G401.6 (cell line): ENCODE results near the gene IMPDH1.

Source experiments
- FAIRE-seq: peaks from 2 replicates; lab custom pipeline; 2012; peaks lifted over from hg19 to GRCh38; lab: Jason Lieb, UNC

The IMPDH1 gene

DNA sequence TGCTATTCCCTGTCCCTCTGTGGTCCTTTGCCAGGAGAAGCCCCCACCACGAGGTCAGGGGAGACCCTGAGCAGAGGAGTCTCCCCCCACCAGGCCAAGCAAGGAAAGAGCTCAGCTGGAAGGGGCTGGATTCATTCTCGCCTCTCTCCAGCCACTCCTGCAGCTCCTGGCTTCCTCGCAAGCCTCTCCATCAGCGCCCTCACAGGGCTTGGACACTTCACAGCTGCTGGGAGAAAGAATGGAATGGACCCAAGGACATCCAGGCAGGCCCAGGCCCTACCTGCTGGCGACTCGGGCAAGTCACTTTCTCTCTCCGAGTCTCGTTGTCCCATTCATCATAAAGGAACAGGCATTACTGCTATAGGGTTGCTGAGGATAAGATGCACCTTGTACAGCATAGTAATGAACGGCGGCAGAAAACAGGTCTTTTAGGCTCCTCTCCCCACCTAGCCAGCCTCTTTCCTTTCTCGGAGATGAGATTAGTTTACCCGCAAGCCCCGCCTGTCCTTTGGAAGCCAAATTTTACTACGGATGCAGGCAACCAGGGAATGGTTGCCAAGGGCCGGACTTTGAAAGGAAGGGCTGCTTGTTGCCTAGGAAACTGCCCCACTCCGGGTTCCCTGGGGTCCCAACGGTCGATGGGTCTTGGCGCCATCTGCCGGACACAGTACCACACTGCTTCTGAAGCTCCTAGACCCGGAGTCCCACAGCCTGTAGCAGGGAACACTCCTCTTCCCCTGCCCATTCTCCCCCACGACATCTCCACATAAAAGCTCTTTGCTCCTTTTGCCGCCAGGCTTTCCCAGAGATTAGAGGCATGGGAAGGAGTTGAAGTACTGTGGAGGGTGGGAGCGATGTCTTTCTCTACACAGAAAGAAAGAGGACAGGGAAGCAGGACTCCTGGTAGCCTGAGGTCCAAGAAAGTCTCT, 22.3 kb downstream of the IMPDH1 start:
- peak; percentile 84 for FAIRE-seq

GRCh38 chr7:128385988-128386925, 23.5 kb downstream of the IMPDH1 start:
- FAIRE-seq, result no peak

GRCh38 chr7:128384726-128385125, 25.1 kb downstream of the IMPDH1 start:
- FAIRE-seq, result no peak

DNA sequence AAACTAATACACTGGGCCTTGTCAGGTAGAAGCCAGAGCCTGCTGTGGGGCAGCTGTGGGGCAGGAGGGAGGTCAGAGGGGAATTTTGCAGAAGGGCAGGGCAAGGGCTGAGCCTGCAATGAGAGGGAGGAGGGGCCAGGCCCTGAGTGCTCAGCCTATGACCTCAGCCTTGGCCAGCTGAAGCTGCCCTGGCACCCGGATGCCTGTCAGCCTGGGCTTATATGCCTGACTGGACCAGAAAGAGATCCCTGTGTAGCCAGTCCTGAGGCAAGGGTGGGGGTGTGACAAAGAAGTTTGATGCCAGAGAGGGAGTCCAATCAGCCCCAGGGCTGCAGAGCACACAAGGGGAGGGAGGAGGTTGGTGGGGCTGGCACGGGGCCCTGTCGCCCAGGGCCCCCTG, 26.0 kb downstream of the IMPDH1 start:
- no peak for FAIRE-seq

GRCh38 chr7:128381161-128381821, 28.5 kb downstream of the IMPDH1 start:
- no peak for FAIRE-seq

GRCh38 chr7:128380483-128381106, 29.2 kb downstream of the IMPDH1 start:
- no peak for FAIRE-seq

GRCh38 chr7:128379900-128380479, 29.8 kb downstream of the IMPDH1 start:
- no peak for FAIRE-seq

- no peak for FAIRE-seq
Measured at GRCh38 chr7:128378637-128379036, 31.1 kb downstream of the IMPDH1 start.

- FAIRE-seq, result no peak
Measured at GRCh38 chr7:128376077-128376476, 33.7 kb downstream of the IMPDH1 start.

DNA sequence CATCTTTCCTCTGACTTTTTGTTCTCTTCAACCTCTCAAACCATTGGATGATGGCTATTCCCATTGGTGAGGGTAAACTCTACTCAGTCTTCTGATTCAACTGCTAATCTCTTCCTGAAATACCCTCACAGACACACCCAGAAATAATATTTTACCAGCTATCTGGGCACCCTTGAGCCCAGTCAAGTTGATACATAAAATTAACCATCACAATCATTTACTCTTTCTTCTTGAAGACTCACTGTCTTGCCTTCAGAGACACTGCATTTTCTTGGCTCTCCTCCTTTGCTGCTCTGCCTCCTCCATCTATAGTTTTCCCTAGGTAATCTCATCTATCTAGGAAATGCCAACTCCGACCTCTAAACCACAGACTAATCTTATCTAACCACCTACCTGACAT, 35.7 kb downstream of the IMPDH1 start:
- FAIRE-seq, result no peak

DNA sequence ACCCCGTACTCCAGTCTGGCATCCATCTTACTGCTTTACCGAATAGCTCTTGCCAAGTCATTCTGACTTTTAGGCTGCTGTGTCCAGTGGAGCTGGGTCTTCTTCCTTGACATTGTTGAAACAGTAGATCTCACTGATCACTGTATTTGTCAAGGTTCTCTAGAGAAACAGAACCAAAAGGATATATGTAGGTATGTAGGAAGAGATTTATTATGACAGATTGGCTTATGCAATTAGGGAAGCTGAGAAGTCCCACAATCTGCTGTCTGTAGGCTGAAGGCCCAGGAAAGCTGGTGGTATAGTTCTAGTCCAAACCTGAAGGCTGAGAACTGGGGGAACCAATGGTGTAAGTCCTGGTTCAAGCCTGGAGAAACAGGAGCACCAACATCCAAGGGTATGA, 36.2 kb downstream of the IMPDH1 start:
- no peak for FAIRE-seq

GRCh38 chr7:128370491-128370890, 39.3 kb downstream of the IMPDH1 start:
- no peak for FAIRE-seq

- no peak for FAIRE-seq
Measured at GRCh38 chr7:128366986-128367385, 42.8 kb downstream of the IMPDH1 start.

DNA sequence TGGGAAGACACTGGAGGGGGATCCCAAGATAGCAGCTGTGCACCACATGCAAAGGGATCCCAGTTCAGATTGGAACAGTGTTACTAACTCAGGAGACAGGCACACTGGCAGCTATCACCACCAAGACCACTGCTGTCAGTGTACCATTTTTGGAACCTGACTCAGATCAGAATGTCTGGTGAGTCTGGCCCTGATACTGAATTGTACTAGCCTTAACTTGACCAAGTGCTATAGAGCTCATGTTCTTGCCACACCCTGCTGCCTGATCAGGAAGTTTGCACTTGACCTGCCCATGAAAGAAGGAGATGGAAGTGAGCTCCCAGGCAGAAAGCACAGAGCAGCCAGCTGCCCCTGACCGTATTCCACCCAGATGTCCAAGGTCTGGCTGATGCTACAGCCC, 43.5 kb downstream of the IMPDH1 start:
- FAIRE-seq, result no peak

DNA sequence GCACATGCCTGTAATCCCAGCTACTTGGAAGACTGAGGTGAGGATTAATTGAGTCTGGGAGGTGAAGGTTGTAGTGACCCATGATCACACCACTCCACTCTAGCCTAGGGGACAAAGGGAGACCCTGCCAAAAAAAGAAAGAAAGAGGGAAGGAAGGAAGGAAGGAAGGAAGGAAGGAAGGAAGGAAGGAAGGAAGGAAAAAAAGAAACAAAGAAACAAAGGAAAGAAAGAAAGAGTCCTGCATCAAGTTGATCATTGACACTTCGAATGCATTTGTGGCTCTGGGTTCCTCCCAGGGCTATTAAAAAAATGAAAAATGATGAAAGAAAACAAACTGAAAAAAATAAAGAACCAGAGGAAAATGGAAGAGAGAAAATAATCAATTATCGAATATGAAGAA, 44.4 kb downstream of the IMPDH1 start:
- FAIRE-seq, result no peak

- no peak for FAIRE-seq
Measured at GRCh38 chr7:128364166-128364870, 45.5 kb downstream of the IMPDH1 start.

- no peak for FAIRE-seq
Measured at GRCh38 chr7:128363261-128363721, 46.5 kb downstream of the IMPDH1 start.

GRCh38 chr7:128362670-128363069, 47.1 kb downstream of the IMPDH1 start:
- FAIRE-seq, result no peak

DNA sequence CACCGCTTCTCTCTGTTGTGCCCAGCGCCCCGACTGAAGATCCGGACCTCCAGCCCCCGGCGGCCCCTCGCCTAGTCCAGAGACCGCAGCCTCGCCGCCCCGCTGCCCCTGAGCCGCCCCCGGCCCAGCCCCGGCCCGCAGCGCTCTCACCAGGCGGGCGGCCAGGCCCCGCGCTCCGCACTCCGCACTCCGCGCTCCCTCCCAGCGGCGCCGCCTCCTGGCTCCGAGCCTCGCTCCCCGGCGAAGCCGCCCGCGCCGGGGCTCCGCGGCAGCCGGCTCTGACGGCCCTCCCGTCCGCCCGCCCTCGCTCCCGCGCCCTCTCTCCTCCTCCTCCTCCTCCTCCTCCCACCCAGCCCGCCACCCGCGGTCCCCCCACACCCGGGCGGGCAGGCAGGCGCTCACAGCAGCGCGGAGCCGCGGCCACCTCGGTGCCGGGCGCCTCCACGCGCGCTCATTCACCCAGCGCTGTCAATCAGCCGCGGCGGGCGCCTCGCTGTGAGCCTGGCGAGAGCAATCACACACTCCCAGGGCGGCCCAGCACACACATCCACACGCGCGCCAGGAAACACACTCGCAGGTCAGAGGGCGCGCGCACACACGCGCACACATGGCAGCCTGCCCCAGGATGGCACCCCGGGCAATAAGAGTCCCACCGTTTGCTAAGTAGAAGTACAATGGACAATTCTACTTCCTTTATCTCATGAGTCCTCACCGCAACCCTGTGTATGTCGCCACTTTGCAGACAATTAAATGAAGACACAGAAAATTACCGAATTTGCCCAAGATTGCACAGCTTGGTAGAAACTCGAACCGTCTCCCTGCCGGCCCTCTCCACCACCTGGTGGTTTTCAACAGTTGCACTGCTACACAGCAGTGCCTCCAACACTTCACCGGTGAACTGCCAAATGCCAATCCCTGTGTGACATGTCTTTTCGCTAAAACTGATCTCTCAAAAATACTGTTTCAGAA, 48.1 kb downstream of the IMPDH1 start, which contains the start of gene PRRT4:
PRRT4 (minus strand) TSS at position 280 of the 969 bp plus-strand sequence.
- FAIRE-seq, result no peak

- no peak for FAIRE-seq
Measured at GRCh38 chr7:128360359-128360678, 49.5 kb downstream of the IMPDH1 start.
